GM21528 (cell line): ENCODE measurements around the gene ADAMTS2.

ENCODE experiments used
- ATAC-seq: cut with Tn5 transposase; IDR thresholded peaks from one replicate; pipeline ENCODE4 v1.9.1; 2021; ENCODE audit warnings: mild to moderate bottlenecking, moderate library complexity; ENCODE audit not compliant: unreplicated experiment, low FRiP score

Gene ADAMTS2

DNA sequence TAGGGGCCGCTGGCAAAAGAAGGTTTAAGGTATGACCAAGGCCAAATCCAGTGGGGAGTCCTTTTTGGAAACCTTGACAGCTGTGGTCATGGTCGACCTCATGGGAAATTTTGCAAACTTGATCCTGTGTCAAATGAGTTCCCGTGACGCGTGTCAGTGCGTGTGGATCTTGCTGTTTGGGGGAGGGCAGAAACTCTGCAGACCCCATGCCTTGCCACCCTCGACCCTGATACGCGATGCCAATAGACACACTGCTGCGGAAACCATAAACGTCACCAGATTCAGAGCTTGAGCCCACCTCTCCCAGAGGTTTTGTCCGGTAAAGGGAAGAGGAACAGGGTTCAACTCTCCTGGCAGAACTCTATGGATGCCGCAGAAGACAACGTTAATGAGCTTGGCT, 104.7 kb downstream of the ADAMTS2 start:
- ATAC-seq: no peak

DNA sequence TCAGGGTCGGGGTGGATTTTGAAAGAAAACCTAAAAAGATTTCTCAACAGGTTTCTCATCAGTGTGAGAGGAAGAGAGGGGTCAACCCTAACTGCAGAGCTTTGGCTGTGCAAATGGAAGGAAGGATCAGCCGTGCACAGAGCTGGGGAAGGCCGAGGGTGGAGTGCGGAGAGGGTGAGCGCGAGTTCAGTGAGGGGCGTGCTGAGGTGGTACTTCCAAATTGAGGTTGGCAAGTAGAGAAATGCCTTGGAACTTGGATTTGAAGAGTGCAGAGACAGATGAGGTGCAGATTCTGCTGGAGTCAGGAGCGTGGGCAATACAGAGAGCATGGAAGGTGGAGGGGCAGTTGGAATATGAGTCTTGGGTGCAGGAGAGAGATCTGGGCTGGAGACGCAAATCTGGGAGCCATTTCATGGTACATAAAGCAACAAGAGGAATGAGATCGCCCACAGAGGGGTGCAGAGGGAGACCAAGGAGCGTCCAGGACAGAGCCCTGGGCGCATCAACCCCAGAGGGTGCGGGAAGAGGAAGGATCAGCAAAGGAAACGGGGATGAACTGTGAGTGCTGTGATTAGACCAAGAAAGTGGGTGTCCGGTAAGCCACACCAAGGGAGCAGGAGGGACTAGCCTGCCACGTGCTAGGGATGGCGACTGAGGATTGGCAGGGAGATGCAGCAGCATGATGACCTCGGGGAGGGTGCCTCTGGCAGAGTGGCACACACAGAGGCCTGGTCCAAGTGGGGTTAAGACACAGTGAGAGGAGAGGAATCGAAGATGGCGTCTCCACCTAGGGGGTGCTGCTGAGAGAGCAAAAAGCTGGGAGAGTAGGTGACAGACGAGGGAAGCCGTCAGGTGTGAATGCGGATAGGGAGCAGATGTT, 105.8 kb downstream of the ADAMTS2 start:
- no peak for ATAC-seq

DNA sequence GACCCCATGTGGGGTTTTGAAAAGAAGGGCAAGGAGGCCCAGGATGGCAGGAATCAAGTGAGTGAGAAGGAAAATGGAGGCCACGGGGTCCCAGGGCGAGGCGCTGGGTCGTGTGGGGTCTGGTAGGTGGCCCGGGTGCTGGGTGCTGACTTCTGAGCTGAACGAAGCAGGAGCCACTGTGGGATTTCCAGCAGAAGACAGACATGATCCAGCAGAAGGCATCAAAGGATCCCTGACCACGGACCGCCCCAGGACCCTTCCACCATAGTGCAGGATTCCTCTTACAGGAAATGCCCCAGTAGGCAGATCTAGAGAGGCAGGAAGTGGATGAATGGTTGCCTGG, 106.7 kb downstream of the ADAMTS2 start:
- no peak for ATAC-seq

DNA sequence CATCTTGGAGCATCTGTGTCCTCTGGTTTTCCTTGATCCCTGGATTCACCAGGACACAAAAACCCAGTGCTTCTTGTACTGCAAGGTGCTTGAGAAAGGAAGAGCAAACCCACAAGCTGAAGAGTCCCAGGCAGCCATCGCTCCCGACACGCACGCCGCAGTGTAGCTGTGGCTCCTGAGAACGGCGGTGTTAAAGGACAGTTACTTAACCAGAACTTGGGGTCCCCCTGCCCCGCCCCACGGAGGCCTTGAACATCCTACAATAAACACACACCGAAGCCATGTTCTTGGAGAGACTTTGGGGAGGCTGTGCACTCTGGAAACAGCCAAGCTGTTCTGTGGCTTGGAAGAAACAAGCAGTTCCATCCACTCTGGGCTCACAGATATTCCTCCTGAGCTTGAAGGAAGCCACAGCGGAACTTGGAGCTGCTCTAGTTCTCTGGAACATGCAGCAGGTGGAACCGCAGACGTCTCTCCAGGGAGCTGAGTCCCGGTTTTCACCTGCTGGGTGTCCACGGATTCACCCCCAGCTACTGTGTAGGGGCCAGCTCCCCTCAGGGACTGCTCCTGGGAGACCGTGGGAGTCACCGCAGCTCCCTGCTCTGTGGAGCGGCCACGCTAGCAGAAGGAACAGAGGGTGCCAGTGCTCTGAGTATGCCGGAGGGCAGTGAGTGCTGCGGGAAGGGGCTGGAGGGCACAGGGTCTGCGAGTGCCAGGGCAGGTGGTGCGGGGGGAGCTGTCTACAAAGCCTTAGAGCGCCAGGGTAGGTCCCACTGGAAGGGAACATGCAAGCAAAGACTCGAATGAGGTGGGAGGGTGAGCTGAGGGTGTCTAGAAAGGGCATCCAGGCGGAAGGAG, 107.3 kb downstream of the ADAMTS2 start:
- ATAC-seq: no peak

DNA sequence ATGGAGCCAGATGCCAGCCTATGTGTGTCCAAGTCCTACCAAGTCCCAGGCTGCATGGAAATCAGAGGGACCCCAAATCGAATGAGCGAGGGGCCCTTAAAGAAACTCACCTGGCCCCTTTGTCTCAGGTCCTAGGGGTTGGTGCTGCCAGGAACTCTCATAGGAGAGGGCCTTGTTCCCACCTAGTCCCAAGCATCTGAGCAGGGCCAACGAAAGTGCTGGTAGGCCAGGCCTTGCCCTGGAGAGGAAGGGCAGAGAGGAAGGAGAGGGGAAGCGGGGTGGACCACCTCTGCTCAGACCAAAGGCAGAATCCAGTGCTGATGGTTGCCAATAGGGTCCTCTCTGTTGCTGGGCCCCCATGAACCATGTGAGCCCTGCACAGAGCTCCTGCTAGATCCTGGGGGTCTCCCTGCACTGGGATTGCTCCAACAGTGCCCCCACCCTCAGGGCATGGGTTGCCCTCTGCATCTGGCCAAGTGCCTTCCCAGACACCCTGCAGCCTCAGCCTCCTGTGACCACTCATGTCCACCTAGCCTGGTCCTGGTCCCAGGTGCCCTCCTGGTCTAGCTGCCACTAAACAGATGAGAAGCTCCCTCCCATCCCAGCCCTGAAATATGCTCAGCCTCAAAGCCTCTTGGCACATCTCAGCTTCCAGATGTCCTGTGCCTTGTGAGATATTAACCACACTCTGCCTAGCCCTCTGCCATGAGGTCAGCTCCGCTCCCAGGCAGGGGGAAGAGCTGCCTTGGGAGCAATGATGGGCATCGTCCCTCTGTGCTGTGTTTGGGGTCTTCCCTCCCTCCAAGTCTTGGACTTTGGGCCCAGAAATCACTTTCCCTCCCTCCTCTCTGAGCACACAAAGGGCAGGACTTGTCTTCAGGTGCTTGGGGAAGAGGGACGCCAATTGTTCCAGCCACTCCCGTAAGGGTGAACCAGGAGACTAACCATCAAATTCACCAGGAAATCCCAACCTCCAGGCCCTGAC, 109.6 kb downstream of the ADAMTS2 start:
- no peak for ATAC-seq

DNA sequence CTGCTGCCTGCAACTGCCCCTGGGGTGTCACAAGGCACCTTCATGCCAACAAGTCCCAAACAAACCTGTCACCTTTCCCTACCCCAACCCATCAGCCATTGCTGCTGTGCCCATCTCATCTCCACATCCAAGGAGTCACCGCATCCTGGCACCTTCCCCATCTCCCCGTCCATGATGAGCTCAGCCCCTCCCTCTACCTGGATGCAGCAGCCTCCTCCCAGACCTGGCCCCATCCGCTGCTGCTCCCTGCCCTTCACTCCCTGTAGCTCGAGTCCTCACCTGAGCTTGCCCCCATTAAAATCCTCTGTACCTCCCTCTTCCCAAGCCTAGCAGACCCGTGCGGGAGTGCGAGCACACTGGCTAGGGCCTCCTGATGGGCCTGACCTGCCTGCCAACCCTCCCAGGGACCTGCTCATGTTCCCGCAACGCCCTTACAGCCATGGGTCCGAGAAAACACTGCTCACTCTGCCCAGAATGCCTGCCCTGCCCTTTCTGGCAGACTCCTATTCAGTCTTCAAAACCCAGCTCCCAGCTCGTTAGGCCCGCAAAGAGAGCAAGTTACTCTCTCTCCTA, 110.6 kb downstream of the ADAMTS2 start:
- ATAC-seq: no peak

DNA sequence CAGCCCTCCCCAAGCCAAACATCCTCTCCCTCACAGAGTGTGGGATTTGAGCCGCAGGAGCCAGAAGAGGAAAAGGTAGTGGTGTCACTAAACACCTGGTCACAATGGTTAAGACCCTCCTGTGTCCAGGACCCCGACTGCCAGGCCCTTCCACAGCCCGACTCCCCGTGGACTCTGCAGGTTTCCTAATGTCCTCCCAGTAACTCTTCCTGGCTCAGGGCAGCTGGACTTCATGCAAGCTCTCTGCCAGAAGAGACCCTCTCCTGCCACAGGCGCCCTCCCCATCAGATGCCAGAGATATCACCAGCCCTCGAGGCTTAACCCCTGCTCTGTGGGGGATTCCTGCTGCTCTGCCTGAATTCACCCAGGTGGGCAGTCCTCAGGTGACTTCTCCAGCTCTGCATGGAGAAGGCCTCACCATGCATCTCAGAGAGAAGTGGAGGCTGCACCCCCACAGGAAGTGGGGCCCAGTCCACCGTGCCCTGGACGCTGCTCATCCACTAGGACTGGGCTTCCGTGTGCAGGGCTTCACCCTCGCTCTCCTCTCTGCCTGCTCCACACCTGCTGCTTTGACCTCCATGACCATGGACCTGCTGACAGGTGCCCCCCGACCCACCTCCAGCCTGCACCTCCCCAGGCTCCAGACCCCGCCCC, 111.2 kb downstream of the ADAMTS2 start:
- no peak for ATAC-seq

DNA sequence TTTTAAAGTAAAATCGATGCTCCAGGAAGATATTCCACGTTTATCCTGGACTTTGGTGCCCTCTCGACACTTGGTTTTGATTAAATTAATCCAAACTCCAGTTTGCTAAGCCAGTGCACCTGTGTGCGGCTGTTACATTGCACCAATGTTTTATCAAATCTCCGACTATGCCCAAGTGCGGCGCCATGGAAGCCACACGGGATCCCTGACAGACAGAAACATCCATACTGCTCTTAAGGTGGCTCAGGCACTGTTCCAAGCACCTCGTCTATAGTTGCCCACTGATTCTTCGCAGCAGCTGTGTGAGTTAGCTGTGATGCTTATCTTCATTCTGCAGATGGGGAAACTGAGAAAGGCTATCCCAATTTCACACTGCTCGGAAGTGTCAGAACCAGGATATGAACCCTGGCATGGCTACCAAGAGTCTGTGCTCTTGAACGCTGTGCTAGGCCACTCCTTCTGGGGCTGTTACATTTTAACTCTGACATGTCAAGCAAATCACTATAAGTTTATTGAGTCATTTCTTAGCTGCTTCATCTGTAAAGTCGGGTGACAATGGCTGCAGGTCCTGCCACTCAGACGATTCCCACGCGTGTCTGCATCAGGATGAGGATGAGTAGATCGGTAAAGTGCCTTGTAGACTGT, 113.0 kb downstream of the ADAMTS2 start:
- no peak for ATAC-seq

DNA sequence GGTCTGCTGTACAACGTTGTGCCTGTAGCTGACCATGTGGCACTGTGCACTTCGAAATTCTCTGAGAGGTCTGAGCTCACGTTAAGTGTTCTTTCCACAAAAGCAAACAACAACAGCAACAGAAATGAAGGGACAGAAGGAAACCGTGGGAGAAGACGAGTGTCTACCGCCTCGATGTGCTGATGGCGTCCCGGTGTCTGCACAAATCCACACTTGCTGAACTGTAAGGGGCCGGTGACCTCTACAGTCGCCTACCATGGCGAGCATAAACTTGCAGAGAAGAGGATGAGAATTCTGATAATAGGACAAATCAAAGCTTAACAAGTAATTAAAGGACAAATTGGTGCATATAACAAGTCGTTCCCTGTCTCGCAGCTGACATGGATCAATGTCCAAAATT, 114.0 kb downstream of the ADAMTS2 start:
- no peak for ATAC-seq

DNA sequence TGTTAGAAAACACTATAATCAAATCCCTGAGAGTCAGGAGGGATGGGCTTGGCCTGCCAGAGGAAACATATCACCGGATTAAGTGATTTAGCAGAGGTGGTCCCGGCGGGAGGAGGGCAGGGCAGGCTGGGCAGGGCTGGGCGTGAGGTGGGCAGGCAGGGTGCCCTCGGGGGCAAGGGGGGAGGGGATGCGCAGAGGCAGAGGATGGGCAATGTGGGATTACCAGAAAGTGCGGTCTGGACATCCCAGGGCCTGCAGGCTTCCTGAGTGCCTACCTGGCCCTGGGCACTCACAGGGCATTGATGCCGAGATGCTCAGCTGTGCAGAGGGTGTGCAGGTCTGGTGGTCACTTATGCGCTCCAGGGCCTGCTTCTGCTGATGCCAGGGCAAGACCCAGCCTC, 115.2 kb downstream of the ADAMTS2 start:
- ATAC-seq: no peak

DNA sequence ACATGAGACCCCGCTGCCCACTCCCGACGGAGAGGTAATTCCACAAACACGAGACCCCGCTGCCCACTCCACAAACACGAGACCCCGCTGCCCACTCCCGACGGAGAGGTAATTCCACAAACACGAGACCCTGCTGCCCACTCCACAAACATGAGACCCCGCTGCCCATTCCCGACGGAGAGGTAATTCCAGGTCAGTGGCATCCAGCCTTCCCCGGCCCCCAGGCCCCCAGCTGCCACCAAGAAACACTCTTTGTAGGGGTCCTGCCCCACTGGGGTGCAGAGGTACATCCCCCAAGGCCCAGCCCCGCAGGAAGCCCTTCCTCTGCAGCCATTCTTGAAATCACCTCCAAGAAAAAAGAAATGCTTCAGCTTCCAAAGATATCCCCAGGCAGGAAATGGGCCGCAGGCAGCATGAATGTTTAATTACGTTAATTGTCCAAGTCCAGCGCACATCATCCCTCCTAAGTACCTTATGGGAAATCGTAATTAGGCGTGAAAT, 115.9 kb downstream of the ADAMTS2 start:
- no peak for ATAC-seq

DNA sequence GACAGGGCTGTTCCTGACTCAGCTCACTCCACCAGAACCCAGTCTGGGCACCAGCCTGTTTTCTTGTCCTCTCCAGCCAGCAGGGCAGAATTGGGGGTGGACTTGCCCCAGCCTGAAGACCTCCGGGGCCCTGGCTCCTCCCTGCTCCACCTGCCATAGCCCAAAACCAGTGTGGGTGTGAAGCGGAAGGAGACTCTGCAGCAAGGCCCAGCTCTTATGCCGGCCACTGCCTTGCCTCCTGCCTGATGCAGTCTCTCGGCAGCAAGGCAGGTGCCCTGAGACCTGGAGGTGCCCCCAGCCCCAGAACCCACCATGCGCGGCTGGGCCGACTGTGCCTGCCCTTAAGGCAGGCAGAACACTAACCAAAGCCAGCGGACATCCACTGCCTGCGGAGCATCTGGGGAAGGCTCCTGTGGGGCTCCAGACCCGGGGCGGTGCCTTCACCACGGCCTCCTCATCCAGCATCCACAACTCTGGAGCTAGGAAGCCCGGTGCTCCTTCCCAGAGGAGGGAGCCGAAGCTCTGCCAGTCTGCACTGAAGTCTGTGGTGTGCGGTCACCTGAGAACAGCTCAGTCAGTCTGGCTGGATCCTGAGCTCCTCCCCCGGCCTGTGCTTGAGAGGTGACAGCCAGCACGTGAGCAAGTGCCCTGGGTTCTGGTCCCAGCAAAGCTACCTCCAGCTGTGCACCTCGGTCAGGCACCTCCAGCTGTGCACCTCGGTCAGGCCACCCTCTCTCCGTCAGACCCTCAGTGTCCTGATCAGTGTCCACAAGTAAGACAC, 116.7 kb downstream of the ADAMTS2 start:
- ATAC-seq: no peak

DNA sequence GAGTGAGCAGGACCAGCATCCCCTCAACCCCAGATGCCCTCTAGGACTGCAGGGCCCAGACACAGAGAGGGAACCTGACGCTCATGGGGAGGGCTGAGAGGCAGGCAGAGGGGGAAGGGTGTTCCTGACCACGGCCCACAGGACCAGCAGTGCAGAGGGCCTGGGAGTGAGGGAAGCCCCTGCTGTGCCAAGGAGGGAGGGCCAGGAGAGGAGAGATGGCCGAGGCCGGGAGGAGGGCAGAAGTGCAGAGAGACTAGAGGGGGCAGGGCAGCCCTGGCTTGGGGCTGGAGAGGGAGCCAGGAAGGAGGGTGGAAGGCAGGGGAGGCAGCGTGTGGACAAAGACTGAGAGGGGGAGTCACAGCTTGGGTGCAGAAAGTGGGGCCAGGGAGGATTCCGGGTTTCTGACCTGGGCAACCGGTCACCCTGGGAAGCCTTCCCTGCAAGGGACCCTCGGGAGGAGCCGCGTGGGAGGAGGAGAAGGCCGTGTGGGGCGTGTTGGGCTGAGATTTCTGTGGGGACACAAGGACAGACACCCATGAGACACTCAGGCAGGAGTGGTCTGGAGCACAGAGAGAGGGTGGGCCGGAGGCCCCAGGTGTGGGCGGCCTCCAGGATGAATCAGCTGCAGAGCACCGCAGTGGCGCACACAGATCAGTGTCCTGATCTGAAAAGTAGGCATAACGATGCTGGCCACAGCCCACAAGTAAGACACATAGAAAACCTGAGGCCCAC, 117.5 kb downstream of the ADAMTS2 start:
- no peak for ATAC-seq

DNA sequence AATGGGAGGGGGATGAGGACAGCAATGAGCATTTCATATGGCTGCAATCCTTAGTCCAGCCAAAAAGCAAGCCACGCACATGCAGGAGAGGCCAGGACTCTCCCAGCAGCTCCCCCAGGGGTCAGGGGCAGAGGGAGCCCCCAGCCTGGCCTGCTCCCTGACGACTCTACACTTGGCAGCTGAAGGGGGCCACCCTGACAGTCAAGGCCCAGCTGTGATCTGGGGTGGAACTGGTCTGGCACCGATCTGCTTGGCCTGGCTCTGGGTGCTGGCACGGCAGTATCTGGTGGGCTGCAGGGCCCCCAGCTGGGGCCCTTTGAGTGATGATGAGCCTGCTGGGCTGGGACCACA, 118.1 kb downstream of the ADAMTS2 start:
- no peak for ATAC-seq

DNA sequence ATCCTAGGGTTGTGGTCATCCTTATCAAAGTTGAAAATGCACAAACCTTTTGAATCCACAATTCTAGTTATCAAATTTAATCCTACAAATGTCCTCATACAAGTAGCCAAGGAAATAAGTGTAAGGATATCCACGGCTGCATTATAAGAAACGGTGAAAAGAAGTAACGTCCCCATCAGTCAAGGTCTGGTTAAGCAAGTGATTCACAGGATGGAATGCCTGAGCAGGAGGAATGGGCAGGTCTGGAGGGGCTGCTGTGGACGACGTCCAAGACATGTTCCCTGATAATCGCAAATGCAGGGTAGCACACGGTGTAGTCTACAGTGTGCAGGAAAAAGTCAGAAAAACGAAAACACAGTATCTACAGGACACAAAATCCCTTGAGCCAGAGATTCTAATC, 118.6 kb downstream of the ADAMTS2 start:
- no peak for ATAC-seq

DNA sequence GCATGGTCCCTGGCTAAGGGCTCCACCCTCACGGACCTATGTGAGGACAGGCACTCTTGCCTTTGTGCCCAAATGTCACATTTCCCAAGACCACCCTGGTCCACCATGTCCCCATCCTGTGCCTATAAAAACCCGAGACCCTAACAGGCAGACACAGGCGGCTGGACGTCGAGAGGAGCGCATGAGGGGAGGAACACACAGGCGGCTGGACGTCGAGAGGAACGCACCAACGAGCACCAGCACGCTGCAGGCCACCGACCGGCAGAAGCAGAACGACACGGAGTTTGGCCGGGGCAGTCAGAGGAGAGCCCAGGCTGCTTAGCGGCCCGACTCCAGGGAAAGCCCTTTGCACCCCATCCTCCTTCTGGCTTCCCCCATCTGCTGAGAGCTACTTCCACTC, 119.9 kb downstream of the ADAMTS2 start:
- ATAC-seq: no peak

DNA sequence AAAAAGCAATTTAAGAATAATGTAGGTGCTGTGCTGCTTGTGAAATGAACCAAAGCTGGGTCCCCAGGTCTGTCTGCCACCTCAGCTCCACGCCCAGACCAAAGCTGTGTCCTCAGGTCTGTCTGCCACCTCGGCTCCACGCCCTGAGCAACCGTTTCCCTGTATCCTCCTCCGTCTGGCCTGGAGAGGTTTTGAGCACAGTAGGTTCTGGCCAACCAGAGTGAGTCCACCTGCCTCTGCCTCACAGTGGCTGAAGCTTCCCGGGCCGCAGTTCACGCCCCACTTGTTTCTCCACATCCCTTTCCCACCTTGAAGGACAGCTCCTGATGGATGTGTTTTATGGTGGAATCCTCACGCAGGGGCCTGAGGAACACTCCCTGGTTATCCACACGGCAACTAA, 120.5 kb downstream of the ADAMTS2 start:
- no peak for ATAC-seq

DNA sequence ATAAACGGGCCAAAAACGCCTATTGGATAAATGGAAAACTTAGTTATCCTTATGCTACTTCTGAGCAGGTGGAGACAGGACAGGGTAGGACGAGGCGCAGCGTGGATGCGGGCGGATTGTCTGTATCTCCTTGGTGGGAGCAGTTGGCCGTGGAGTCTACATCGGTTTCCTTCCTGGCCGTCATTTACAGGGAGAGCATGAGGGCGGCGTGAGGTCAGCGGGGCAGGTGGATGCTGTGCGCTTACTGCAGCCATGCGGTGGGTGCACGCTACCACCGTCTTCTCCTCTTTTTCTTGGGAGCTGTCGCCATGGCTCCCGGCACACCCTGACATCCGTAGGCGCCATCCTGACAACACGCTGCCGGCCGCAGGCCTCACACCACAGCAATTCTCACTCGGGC, 121.3 kb downstream of the ADAMTS2 start:
- ATAC-seq: no peak
